Measurements from ENCODE around the gene DPH7.

- TF ChIP-seq REST (IDR thresholded peaks at IDR 0.05), result no peak
- TF ChIP-seq CTCF (IDR thresholded peaks at IDR 0.05; ENCODE audit: low read depth, low read length, missing input control), result no peak
- TF ChIP-seq RAD21 (IDR thresholded peaks at IDR 0.05), result no peak
- TF ChIP-seq YY1 (IDR thresholded peaks at IDR 0.05), result no peak
- no peak for TF ChIP-seq MAX (IDR thresholded peaks at IDR 0.05)
- TF ChIP-seq HNF4A (conservative IDR thresholded peaks at IDR 0.05), result no peak
- no peak for TF ChIP-seq SP1 (IDR thresholded peaks at IDR 0.05)
These were observed 36.7 kb upstream of the DPH7 start for GRCh38 chr9:137615387-137615871.

Data from liver (tissue), 3 donors.